ENCODE data around the gene TFEB.

Gene TFEB

DNA sequence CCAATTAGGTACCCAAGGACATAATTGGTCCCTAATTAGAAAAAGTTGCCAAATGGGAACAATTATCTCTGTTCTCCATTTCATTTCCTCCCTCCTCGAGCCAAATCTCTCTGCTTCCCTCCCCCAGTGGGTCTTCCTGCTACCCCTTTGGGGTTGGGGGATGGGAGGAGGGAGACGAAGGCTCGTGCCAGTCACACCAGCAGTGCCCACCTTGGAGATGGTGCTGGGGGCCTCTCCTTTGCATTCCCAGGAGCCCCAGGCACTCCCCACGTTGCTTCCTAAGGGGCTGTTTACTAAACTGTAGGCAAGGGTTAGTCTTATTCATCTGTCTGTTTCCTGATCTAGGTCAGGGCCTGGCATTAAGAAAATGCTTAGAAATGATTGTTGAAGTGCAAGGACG lies 64.0 kb downstream of the TFEB start:
- DNase-seq: no peak

DNA sequence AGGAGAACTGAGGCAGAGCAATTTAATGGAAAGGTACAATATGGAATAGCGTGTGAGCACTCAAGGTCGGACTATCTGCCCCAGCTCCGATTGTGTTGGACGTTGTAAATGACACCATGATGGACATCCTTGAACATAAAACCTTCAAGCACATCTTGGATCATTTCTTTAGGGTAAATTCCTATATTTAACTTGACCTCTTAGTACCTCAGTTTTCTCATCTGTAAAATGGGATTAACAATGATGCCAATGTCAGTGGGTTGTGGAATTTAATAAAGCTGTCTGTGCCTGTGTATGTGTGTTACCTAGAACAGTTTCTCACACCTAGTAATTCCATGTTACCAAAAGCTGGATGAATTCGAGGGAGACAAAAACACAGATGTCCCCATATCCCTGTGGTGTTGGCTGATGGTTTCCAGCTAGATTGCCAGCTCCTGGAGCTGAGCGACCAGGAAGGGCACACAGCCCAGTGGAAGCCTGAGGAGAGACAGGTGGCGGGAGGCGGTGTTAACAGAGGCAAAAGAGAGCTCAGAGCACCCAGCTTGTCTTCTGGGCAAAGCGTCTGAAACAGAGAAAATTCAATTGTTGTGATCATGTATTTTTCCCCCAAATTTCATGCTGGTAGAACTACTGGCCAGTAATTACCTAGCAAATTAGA lies 64.6 kb downstream of the TFEB start:
- DNase-seq: no peak

DNA sequence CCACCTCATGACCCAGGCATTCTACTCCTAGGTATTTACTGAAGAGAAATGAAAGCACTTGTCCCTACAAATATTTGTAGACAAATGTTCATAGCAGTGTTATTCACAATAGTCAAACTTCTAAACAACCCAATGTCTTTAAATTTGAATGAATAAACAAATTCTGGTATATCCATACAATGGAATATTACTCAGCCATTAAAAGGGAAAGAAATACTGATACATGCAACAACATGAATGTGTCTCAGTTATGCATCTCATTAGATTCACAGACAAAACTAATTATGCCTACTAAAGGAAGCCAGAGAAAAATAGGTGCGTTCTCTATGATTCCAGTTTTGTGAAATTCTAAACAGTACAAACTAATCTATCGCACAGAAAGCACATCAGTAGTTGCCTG lies 66.4 kb downstream of the TFEB start:
- DNase-seq: no peak

DNA sequence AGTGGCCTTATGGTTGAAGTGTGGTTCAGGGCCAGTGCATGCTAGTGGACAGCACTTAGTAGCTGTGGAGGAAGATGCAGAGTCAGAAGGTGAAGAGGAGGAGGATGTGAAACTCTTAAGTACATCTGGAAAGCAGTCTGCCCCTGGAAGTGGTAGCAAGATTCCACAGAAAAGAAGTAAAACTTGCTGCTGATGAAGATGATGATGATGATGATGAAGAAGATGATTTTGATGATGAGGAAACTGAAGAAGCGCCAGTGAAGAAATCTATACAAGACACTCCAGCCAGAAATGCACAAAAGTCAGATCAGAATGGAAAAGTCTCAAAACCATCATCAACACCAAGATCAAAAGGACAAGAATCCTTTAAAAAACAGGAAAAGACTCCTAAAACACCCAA lies 68.2 kb downstream of the TFEB start:
- no peak for DNase-seq

DNA sequence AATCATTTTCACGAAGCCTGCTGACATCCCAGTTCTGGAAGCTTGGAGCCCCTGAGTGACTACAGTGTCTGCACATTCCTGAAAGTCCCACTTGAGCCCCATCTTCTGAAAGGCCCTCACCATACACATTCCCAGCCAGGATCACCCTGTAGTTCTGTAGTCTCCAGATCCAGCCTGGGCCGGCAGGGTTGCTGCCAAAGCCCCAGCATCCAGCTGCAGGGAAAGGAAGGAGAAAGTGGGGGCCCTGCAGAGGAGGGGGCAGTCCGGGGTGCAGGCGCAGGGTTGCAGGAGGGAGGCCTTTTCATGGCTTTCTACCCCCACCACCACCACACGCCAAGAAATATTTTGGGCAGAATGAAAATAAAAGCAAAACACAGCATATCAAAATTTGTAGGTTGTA lies 71.1 kb downstream of the TFEB start:
- no peak for DNase-seq

DNA sequence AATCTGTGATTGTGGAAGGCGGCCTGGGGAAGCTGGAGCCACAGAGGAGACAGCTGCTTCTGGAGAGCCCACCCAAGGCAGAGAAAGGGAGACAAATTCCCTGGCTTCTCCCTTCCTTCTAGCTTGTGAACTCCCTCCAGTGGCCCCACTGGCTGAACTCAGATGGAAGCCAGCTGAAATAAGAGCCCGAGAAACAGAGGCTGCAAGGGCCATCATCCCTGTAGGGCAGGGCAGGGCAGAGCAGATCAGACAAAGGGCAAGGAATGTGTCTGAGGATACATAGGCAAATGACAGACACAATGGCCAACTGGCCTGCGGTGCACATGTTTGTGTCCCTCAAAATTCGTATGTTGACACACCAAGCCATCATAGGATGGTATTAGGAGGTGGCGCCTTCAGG lies 71.8 kb downstream of the TFEB start:
- no peak for DNase-seq

DNA sequence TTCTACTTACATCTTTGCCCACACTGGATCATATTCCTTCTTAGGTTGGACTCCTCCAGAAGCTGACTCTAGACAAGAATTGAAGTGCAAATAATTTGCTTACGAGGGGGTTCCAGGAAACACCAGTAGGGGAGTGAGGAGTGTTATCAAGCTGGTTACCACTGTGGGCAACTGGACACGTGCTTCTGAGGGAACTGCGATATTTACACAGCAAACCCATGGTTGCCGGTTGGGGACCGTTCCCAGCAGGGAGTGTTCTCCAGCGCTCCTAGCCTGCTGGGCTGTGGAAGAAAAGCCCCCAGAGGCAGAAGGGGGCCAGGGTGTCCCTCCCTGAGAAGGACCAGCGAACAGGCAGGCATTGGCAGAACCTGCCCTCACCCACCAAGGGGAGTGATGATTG lies 75.5 kb downstream of the TFEB start:
- DNase-seq: no peak

DNA sequence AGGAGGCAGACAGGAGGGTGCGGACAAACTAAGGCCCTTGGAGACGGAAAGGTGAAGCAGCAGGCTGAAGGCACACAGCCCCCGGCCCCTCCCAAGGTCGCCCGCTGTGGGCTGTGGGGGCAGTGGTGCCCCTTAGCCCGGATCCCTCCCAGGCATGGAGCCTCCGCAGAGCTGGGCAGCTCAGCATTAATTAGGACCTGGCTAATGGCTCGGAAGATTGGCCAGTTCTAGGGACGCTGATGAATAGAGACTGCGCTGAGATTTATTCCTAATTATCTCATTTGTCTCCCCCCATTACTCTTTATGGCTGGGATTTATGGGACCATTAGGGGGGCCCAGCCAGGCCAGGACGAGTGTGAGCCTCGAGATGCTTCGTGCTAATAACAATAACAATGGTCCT lies 76.8 kb downstream of the TFEB start:
- no peak for DNase-seq

DNA sequence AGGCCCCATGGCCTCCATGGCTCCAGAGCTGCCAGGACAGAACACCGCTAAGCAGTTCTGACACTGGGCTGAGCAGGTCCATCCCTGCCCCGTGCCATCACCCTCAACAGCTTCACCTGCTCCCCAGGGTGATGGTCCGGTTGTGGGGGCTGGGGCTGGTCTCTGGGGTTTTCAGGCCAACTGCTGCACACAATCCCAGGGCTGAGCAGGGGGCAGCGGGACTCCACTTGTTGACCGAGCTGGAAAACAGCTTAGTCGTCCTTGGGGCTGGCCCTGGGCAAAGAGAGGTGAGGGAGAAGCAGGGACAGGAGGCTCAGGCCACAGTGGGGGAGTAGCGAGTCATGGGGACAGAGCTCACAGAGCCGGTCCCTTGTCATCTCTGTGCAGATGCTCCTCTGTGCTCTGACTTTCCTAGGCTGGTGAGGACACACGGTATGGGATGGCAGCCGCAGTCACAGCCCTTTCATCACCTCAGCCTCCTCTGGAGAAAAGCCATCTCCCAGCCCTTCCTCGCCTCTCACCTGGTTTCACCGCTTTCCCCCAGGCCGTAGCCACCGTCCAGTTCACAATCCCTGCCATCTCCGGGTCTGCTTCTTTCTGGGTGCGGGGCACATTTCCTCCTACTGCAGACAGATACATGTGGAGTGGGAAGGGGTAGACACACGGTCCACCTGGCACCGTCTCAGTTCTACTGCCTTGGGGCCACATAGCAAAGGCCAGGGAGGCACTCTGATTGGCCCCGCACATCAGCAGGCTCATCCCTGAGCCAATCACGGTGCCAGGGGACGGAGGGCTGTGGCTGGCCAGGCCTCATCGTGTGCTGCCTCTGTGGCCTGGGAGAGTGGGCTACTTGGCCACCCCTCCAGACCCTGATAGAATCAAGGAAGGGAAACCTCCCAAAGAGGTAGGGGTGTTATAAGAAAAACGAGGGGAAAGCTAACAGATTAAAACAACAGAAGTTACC lies 78.0 kb downstream of the TFEB start:
- DNase-seq: no peak

DNA sequence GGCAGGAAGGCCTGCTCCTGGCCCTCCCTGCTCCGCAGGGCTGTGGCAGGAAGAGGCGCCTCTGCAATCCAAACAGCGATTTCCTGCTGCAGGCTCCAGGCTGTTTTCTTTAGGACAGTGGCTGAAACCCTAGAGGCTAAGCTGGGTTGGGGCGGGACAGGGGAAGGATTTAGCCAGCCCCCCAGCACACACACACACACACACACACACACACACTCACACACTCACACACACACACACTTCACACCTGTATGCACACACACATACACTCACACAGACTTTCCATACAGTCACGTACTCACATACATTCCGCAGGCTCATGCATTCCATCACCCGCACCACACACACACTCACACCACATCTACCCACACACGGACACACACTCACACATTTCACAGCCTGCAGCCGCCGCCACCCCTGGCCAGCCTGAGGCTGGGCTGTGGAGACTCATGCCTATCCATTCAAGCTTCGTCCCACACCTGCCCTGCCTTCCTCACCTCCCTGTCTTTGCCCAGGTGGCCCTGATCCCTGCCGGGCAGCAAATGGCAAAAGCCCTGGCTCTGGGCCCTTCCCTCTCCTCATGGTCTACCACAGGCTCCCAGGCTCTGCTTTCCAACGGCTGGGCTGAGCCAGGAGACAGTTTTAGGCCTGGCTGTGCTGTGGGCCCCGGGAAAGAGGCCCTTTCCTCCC lies 79.3 kb downstream of the TFEB start:
- no peak for DNase-seq

DNA sequence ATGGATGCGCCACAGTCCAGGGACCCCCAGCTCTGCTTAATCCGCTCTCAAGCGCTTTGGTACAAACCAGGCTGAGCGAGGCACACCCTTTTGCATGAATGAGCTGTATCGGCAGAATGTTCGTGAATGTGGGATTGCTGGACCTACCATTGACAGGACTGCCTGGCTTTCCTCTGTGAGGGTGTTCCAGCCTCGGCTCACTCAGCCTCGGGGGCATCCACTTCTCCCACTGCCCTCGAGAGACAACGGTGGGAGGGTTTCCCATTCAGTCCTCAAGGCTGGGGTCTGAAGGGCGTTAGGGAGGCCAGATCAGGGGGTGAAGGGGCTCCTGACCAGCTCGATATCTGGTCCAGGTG lies 79.8 kb downstream of the TFEB start:
- no peak for DNase-seq

DNA sequence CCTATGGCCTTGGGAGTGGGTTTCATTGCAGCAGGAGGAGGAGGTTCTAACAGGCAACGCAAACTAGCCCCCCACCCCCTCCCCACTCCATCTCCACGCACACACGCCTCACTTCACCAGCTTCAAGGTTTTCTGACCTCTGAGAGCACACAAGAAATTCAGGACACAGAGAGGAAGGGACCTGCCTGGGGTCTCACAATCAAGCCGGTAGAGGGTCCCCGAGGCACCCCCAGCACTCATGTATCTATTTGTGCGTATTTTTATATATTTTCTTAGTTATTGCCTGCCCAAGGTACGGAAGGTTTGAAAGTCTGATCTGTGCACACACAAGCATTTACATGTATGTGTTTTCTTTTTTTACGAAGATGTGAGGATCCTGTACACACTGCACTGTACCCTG lies 80.2 kb downstream of the TFEB start:
- no peak for DNase-seq

DNA sequence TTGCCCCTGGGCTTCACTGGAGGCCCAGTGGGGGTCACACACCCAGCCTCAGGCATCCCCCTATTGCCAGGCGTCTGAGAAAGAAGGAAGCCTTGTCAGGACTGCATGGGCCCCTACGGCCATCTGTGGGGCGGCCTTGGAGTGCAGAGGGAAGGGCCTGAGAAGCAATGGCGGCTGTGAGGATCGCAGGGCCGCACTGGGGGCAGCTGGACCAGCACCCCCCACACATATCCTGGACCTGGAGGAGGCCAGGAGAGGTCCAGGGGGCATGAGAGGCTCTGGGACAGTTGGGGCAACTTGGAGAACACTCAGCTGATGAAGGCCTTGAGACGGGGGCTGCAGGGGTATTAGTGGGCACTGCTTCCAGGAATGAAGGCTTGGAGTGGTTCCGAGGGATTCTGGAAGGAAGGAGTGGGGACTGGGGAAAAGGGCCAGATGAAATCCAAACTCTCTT lies 80.7 kb downstream of the TFEB start:
- DNase-seq: no peak

DNA sequence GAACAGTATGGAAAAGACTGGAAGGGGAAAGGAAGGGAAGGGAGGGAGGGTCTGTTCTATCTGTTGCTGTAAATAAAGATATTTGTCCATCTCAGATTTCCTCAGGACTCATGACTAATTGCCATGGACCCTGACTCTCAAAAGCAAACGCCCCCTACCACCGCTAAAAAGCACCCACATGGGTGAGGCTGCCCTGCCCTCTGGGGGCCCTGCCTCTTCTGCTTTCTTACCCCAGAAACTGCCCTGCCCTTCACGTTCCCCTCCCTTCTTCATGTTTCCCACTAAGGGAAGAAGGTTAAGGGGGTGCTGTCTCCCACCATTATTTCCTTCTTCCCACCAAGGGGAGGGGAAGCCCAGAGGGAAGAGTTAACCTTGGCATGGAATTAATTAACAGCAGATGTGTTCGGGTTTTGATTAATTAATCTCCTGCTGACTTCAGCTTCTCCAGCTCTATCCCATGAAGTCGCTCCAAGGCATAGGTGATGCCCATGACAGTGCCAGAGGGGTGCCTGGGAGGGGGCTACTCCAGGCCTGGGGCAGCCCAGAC lies 81.2 kb downstream of the TFEB start:
- no peak for DNase-seq

DNA sequence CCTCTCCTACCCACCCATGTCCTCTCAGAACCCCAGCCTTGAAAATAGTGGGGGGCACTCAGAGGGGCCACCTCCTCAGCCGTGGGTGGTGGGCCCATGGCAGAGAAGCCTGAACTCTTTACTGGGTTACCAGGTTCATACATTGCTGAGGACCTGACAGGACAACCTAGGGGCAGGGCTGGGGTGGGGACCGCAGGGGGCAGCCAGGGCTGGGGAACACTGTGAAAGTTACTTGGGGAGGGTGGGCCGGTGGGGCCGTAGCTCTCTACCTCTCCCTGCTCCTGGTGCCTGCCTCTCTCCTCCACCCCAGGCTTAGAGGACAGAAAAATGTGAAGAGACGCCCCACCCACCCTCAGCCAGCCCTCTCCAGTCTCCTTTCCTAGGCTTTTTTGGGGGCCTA lies 81.7 kb downstream of the TFEB start:
- no peak for DNase-seq

DNA sequence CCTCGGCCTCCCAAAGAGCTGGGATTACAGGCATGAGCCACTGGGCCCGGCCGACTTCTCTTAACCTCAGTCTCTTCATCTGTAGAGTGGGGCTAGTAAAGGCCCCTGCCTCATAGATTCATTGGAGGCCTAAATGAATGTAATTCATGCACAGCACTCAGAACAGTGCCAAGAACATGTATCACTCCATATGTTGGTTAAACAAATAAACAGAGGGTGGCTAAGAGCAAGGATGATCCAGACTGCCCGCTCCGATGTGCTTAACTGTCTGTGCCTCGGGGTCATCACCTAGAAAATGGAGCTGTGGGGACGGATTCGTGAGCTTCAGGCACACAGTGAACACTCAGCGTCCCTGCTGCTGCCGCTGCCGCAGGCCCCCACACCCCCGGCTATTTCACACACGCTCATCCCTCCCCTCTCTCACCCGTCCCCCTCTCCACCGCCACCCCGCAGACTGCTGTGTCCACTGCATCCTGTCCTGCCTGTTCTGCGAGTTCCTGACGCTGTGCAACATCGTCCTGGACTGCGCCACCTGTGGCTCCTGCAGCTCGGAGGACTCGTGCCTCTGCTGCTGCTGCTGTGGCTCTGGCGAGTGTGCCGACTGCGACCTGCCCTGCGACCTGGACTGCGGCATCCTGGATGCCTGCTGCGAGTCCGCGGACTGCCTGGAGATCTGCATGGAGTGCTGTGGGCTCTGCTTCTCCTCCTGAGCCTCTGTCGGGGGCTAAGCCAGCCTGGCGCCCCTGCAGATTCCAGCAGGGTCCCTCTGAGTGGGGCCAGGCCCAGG lies 82.3 kb downstream of the TFEB start:
- no peak for DNase-seq

DNA sequence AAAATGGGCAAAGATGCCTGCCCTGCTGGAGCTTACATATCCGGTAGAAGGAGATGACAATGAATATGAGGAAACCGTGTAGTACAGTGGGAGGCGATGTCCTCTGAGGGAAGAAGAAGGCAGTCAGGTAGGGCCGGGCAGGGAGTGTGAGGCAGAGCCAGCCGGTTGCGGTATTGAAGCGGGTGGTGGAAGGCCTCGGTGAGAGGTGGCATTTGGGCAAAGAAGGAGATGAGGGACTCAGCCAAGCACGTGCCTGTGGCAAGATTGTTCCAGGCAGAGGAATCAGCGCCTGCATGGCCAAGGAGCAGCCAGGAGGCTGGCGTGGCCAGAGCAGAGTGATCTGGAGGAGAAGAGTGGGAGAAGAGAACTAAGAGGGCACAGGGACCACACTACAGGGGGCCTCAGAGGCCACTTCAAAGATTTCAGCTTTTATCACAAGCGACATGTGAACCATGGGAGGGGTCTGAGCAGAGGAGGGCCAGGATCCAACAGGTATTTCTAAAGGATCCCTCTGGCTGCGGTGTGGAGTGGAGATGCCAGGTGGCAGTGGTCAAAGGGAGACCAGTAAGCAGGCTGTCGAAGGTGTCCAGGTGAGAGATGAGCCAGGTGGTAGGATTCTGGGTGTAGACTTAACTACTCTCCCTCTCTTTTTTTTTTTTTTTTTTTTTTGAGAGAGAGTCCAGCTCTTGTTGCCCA lies 83.3 kb downstream of the TFEB start:
- no peak for DNase-seq

DNA sequence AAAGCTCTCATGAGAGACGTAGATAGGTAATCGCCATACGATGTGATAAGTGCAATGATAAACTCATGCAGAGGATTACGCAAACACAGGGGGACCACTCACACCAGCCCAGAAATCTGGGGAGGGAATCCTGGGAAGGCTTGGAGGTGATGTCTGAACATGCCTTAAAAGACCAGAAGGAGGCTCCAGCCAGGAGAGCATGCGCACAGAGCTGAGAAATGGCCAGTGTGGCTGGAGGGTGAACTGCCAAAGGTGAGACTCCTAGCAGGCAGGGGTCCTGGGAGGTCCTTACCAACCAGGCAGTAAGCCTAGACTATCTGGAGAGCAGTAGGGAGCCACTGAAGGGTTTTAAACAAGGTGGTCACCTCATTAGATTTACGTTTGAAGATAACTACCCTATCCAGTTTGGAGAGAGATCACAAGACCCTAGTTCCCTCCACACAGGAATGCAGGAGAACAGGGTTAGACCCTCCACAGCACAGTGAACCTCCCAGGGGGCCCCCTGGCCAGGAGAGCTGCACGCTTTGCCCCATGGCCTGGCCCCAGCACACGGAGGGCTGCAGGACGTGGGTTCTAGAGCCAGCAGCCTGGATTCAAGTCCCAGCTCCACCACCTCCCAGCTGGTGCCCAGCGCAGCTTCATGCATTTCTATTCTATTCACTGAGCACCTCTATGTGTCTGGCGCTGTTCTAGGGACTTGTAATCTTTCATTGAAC lies 84.0 kb downstream of the TFEB start:
- DNase-seq: no peak

DNA sequence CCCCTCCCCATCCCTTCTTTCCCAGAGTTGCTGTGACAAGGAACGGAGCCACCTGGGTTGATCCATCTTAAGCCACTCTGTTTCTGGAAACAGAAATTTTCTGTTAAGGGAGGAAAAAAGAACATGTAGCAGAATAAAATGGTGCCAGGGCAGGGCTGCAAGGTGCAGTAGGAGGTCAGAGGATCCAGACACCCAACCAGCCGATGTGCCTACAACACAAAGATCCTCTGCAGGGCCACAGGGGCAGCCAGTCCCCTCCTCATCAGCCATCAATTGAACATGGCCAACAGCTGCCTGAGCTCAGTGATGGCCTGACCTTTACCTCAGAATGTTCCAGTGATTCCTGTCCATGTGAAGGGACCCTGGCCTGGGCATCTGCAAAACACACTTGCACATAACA lies 85.3 kb downstream of the TFEB start:
- DNase-seq: no peak

DNA sequence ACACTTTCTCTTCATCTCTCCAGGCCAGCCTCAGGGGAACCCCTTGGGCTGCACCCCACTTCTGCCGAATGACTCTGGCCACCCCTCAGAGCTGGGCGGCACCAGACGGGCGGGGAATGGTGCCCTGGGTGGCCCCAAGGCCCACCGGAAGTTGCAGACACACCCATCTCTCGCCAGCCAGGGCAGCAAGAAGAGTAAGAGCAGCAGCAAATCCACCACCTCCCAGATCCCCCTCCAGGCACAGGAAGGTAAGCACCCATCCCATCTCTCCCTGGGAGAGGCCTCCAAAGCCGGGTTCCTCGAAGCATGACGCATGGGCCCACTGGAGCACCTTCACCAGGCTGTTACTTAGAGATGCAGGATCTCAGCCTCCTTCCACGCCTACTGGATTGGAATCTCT lies 85.8 kb downstream of the TFEB start:
- DNase-seq: no peak

DNA sequence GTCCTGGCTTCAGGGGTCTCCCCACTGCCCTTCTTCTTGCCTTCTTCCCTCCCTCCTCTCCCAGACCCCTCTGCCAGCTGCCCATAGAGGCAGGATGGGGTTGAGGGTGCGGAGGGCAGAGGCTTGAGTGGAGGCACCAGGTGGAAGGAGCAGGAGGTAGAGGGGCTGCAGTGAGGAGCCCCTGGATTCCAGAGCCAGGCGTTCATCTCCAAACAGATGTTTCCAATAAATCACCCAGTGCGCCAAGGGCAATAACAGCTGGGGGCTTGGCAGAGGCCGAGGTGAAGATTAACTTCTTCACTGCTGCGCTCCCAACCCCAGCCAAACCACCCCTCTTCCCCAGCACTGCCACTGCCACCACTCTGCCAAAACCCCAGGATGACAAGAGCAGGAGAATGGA lies 86.5 kb downstream of the TFEB start:
- DNase-seq: no peak
